Right lobe of liver (tissue), 6 donors: ENCODE data around the gene PRDM2. TPM values are rescaled to one million over a fixed set of nuclear protein-coding genes. Genes with fewer than 3 reads are reported as not detected.

Experiments
- ATAC-seq, 4 donors: fragments of 200-7000 bp; cut with Tn5 transposase; one replicate each; pipeline ENCODE4 v1.9.1; 2020; ENCODE audit warnings: mild to moderate bottlenecking in 4 of 4, moderate library complexity in 4 of 4
- DNase-seq, 3 donors: peaks; one replicate each; pipeline ENCODE4 v3.0.0-alpha.2; 2020
- H3K27ac ChIP-seq, 3 donors: fragments of 200-600 bp; one replicate each; pipeline ENCODE4 v1.8.0; 2022
- H3K27me3 ChIP-seq, 2 donors: fragments of 200-600 bp; one replicate each; pipeline ENCODE4 v1.8.0; 2022
- H3K36me3 ChIP-seq, 4 donors: fragments of 200-600 bp; sonication (generic) in 1 of 4; one replicate each; pipeline versions ENCODE4 v1.5.1 to v1.8.0; 2017 to 2022; ENCODE audit warnings: control low read depth in 1 of 4
- H3K4me1 ChIP-seq, 4 donors: fragments of 200-600 bp; sonication (generic) in 1 of 4; one replicate each; pipeline versions ENCODE4 v1.5.1 to v1.8.0; 2017 to 2022; ENCODE audit warnings: control low read depth in 1 of 4
- H3K4me3 ChIP-seq, 3 donors: fragments of 200-600 bp; one replicate each; pipeline ENCODE4 v1.8.0; 2022
- H3K9me3 ChIP-seq, 4 donors: fragments of 200-600 bp; sonication (generic) in 1 of 4; one replicate each; pipeline versions ENCODE4 v1.5.1 to v1.8.0; 2017 to 2022; ENCODE audit warnings: control low read depth in 1 of 4
- CTCF ChIP-seq, 4 donors: fragments of 200-600 bp in 3 of 4; fragments of 450-650 bp in 1 of 4; IDR thresholded peaks; one replicate each; pipeline versions ENCODE4 v1.5.1 to v1.8.0; 2016 to 2022; ENCODE audit warnings: antibody characterized with exemption in 4 of 4, mild to moderate bottlenecking in 2 of 4
- POLR2A ChIP-seq: fragments of 450-650 bp; IDR thresholded peaks from one replicate; pipeline ENCODE4 v1.6.1; 2017; ENCODE audit warnings: antibody characterized with exemption, mild to moderate bottlenecking
- WGBS: methylation state at CpG from one replicate; pipeline ENCODE4 v1.1.6; 2018; ENCODE audit warnings: low coverage, low lambda C conversion rate; ENCODE audit not compliant: insufficient coverage; ENCODE audit errors: missing lambda C conversion rate; 5-methylcytosine and 5-hydroxymethylcytosine counted together
- intact Hi-C, 2 donors: fragments of 100-400 bp; cut with DNase I; formaldehyde crosslinking; loops; one replicate each; pipeline versions ENCODE4 v1.11.2 to v1.14.1; 2022
- total RNA-seq, 6 experiments: library from RNA; depleted of rRNA in 2 of 6; stranded (reverse); fragments of >200 nt in 2 of 6; fragmentation: NEBNext Ultra II Directional in 3 of 6; extraction: Animal tissue kit (Norgen Biotek cat#: 25700) in 3 of 6; gene quantifications; one replicate each; pipeline versions ENCODE4 v1.1.0 to v1.2.4, GENCODE V29; 2016 to 2023
- donor health status: DM: no; HTN: yes; CAD: no.
- donor health status: DM: no; HTN: no; CAD: no.
- donor health status: DM: no; HTN: no; CAD: no.
- donor health status: DM: no; HTN: yes; CAD: no.
- donor health status: DM: no; HTN: yes; CAD: no.

The PRDM2 gene
- total RNA-seq, 6 experiments from 2014 or later: 7.4 to 16.9 (median 12.5) TPM

- WGBS: 55% methylated on average over 2 of the region's 7 CpGs
- TF ChIP-seq POLR2A: no peak
- no peak for TF ChIP-seq CTCF (IDR thresholded peaks at IDR 0.05)
- DNase-seq (peak in 2 of 3 donors; percentile 64 to 72), ATAC-seq (peak in 2 of 4 donors; percentile 53 to 58)
- H3K9me3 ChIP-seq: no peaks in the 10 kb centered on the region
- no peak overlapping the region for H3K4me3 ChIP-seq
- no peaks in the 10 kb centered on the region for H3K27me3 ChIP-seq
- H3K4me1 ChIP-seq: peaks cover 0 to 8% (median 2%) of the 10 kb centered on the region in 4 donors
- H3K27ac ChIP-seq: no peak overlapping the region
- no peaks in the 10 kb centered on the region for H3K36me3 ChIP-seq
- intact Hi-C loops: no loop called here
Measured at GRCh38 chr1:13808729-13809131, 108.7 kb downstream of the PRDM2 start.

GRCh38 chr1:13809461-13810159 is 109.6 kb downstream of the PRDM2 start:
- no peak overlapping the region for H3K4me3 ChIP-seq
- H3K36me3 ChIP-seq: no peaks in the 10 kb centered on the region
- H3K9me3 ChIP-seq: no peaks in the 10 kb centered on the region
- no peak for DNase-seq
- H3K27ac ChIP-seq: no peak overlapping the region
- no peak for ATAC-seq
- intact Hi-C loops: no loop called here
- peaks cover 0 to 8% (median 4%) of the 10 kb centered on the region in 4 donors for H3K4me1 ChIP-seq
- TF ChIP-seq CTCF (IDR thresholded peaks at IDR 0.05) (no peak), POLR2A (no peak)
- H3K27me3 ChIP-seq: no peaks in the 10 kb centered on the region
- 77% methylated on average over 7 of the region's 15 CpGs for WGBS

- H3K27me3 ChIP-seq: no peaks in the 10 kb centered on the region
- H3K4me1 ChIP-seq: peaks cover 0 to 8% (median 4%) of the 10 kb centered on the region in 4 donors
- H3K27ac ChIP-seq: no peak overlapping the region
- peak in 1 of 3 donors; percentile 48 for DNase-seq
- TF ChIP-seq POLR2A: no peak
- TF ChIP-seq CTCF (IDR thresholded peaks at IDR 0.05): no peak
- 87% methylated on average over 11 of the region's 20 CpGs for WGBS
- no peaks in the 10 kb centered on the region for H3K9me3 ChIP-seq
- no peaks in the 10 kb centered on the region for H3K36me3 ChIP-seq
- no peak overlapping the region for H3K4me3 ChIP-seq
- peak; percentile 71 to 91 (median 76) for ATAC-seq
- intact Hi-C loops: no loop called here
Measured at GRCh38 chr1:13812456-13813397, 112.7 kb downstream of the PRDM2 start.

GRCh38 chr1:13813398-13814012 is 113.5 kb downstream of the PRDM2 start:
- Histone ChIP-seq H3K27ac (no peak overlapping the region), H3K27me3 (no peaks in the 10 kb centered on the region), H3K36me3 (no peaks in the 10 kb centered on the region), H3K4me3 (no peak overlapping the region), H3K4me1 (peaks cover 0 to 8% (median 4%) of the 10 kb centered on the region in 4 donors), H3K9me3 (no peaks in the 10 kb centered on the region)
- intact Hi-C loops: no loop called here
- TF ChIP-seq CTCF (IDR thresholded peaks at IDR 0.05): peak; percentile 15 to 42 (median 28)
- TF ChIP-seq POLR2A: no peak
- 41% methylated on average over 6 of the region's 17 CpGs for WGBS
- peak in 1 of 4 donors; percentile 21 for ATAC-seq
- DNase-seq: peak in 1 of 3 donors; percentile 49
